HG03039 (cell line): ENCODE data around the gene SAMD14.
A peak's percentile ranks its signal among the peaks of the same experiment; 100 is the strongest.

Experiments used
- ATAC-seq: cut with Tn5 transposase; IDR thresholded peaks from one replicate; pipeline ENCODE4 v1.9.1; 2021; ENCODE audit warnings: mild to moderate bottlenecking, moderate library complexity; ENCODE audit not compliant: unreplicated experiment

Gene SAMD14

GRCh38 chr17:50165466-50165865 is 35.5 kb upstream of the SAMD14 start:
- no peak for ATAC-seq

- ATAC-seq = no peak
Measured at GRCh38 chr17:50165066-50165465, 35.1 kb upstream of the SAMD14 start.

GRCh38 chr17:50164697-50164988 is 34.7 kb upstream of the SAMD14 start:
- no peak for ATAC-seq

DNA sequence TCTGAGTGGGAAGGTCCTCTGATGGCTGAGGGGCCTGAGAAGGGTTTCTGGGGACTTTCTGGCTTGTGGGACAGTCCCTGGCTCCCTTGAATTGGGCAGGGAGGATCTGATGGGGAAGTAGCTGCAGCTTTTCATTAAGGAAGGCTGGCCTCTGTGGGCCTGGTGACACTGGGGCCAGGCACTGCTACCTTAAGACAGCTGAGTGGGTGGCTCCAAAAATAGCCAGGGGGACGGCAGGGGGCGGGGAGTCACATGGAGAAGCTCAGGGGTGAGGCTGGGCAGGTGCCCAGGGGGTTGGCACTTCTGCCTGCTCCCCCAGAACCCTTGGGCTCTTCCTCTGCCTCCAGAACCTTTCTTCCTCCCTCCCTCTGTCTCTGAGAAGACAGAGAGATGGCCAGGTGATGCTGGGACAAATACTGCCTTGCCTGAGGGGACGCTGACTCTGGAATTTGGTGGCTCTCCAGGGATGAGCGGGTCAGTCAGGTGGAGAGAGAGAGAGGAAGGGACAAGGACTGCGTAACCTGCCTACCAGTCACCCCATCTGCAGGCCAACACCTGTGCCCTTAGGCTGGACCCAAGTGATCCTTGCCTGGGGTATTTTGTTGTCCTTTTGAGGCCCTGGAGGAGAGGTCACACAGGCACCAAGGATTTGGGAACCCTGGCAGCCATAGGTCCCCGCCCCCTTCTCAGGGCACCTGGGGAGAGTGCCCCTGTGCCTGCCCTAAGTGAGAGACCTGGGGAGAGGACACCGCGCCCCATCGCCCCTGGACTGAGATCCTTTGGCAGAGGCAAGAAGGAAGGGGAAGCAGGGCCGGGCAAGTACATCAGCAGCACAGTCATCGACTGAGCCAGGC is 34.1 kb upstream of the SAMD14 start:
- ATAC-seq = no peak

DNA sequence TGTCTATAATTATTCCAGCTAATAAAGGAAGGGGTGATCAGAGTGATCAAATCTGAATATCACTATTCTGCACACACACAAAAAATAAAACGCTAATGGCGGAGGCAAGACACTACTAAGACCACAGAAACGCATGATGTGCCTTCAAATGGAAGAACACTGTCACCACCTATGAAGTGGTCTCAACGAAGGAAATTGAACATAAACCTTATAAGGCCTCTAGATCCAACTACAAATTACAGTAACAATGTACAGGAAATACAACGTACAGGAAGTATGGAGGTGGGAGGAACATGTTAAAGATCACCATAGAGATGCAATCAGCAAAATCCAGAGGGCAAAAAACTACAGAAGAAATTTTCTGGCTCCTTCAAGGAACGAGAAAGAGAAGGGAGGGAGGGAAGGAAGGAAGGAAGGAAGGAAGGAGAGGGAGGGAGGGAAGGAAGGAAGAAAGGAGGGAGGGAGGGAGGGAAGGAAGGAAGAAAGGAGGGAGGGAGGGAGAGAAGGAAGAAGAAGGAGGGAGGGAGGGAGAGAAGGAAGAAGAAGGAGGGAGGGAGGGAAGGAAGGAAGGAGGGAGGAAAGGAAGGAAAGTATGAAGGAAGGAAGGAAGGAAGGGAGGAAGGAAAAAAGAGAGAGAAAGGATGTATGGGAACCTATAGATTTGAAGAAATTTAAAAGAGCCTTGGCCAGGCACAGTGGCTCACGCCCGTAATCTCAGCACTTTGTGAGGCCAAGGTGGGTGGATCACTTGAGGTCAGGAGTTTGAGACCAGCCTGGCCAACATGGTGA is 32.7 kb upstream of the SAMD14 start:
- ATAC-seq = no peak

- ATAC-seq = no peak
Measured at GRCh38 chr17:50161911-50162288, 31.9 kb upstream of the SAMD14 start.

- peak; percentile 68 for ATAC-seq
Measured at GRCh38 chr17:50161023-50161910, 31.3 kb upstream of the SAMD14 start.

DNA sequence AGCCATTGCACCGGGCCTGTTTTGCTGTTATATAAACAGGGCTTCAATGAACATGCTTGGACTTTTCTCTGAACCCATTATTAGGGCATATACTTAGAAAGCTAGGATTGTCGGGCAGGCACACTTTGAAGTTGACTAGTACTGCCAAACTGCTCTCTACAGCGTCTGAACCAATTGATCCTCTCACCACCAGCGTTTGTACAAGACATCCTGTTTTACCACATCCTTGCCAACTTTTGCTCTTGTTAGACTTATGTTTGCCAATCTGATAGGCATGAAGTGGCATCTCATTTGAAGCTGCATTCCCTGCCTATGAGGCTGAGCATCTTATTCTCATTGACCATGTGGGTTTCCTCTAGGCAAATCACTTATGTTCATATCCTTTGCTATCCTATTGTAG is 27.9 kb upstream of the SAMD14 start:
- ATAC-seq = no peak

- ATAC-seq = no peak
Measured at GRCh38 chr17:50155115-50155819, 25.3 kb upstream of the SAMD14 start.

GRCh38 chr17:50154604-50155003 is 24.6 kb upstream of the SAMD14 start:
- ATAC-seq = no peak

- ATAC-seq = no peak
Measured at GRCh38 chr17:50153650-50154575, 24.0 kb upstream of the SAMD14 start.

DNA sequence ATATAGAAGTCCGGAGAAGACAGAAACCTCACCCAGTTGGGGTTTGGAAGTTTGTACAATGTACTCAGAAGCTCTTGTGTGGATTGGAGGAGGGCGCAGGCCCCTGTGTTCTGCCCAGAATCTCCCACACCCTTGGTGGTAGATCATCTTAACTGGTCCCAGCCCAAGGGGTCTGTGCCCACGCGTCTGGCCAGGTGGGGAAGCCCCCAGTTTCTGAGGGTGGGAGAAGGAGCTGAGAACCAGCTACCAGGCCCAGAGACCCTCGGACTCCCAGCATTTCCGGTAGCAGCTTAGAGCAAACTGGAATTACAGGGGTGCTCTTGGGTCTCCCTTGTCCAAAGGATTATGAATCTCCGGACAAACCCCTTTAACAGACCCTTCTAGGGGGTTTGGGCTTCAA is 22.8 kb upstream of the SAMD14 start:
- no peak for ATAC-seq

GRCh38 chr17:50151937-50152547 is 22.1 kb upstream of the SAMD14 start:
- ATAC-seq = no peak

DNA sequence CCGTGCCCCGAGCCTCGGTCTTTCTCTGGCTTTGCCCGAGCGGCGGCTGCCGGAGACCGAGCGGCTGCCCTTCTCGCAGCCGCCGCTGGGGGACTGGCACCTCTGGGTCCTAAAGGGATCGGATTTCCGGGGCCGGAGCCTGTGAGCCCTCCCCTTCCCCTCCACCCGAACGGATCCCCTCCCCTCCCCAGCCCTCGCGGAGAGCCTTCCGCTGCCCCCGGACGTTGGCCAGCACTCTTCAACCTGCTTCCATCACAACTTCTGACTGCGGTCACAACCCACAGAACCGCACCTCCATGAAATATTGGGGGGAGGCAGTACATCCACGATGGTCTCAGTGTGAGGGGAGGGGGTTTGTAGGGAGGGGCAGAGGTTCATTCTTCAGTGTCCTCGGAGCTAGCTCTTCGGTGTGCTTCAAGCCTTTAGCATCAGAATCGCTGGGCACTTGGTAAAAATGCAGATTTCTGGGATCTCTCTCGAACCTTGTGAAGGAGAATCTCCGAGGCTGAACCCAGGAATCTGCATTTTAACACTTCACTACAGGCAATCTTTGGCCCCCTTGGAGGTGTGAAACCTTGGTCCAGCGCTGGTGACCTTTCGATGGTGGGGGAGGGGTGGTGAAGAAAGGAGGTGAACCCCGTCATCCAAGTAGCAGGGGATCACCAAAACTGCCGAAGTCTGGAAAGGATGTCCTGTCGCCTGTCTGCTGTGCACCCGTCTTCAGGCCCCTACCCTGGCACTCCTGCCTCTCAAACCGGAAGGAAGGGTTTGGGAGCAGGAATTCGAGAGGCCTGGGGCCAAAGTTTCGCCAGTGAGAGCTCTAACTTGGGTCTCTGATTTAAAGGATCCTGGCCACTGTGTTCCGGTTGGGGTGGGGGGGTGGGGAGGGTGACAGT is 21.3 kb upstream of the SAMD14 start:
- ATAC-seq = peak; percentile 35

- ATAC-seq = no peak
Measured at GRCh38 chr17:50150354-50151040, 20.5 kb upstream of the SAMD14 start, which contains the start of gene PPP1R9B. TSS of gene PPP1R9B (minus strand) at chr17:50150677. CDS start at chr17:50150513, 164 bp downstream.

GRCh38 chr17:50149417-50150353 is 19.7 kb upstream of the SAMD14 start:
- ATAC-seq = no peak

- no peak for ATAC-seq
Measured at GRCh38 chr17:50149091-50149416, 19.1 kb upstream of the SAMD14 start.
